ENCODE measurements around the gene IRAK2.

GRCh38 chr3:10238345-10239183, 73.8 kb downstream of the IRAK2 start:
- TF ChIP-seq EZH2 (IDR thresholded peaks at IDR 0.05; ENCODE audit: borderline replicate concordance, low read length), result no peak
- TF ChIP-seq, protein P1, sequence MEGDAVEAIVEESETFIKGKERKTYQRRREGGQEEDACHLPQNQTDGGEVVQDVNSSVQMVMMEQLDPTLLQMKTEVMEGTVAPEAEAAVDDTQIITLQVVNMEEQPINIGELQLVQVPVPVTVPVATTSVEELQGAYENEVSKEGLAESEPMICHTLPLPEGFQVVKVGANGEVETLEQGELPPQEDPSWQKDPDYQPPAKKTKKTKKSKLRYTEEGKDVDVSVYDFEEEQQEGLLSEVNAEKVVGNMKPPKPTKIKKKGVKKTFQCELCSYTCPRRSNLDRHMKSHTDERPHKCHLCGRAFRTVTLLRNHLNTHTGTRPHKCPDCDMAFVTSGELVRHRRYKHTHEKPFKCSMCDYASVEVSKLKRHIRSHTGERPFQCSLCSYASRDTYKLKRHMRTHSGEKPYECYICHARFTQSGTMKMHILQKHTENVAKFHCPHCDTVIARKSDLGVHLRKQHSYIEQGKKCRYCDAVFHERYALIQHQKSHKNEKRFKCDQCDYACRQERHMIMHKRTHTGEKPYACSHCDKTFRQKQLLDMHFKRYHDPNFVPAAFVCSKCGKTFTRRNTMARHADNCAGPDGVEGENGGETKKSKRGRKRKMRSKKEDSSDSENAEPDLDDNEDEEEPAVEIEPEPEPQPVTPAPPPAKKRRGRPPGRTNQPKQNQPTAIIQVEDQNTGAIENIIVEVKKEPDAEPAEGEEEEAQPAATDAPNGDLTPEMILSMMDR (IDR thresholded peaks at IDR 0.05; ENCODE audit: low read length), result no peak

All from OCI-LY1 (cell line).